IMR-90 (cell line): ENCODE results near the gene ATP4B. TPM values are rescaled to one million over a fixed set of nuclear protein-coding genes. Genes with fewer than 3 reads are reported as not detected.

Source experiments
- ATAC-seq: fragments of 200-7000 bp; cut with Tn5 transposase; 2 replicates; pipeline ENCODE4 v1.9.1; 2020; ENCODE audit warnings: low read depth, mild to moderate bottlenecking, moderate library complexity
- BruUV-seq: library from RNA; stranded (reverse); fragments of 400-500 nt; replicated peaks from 2 replicates; lab custom pipeline; 2021; lab: Mats Ljungman, UMichigan
- CTCF ChIA-PET: fragments of 300-600 bp; formaldehyde crosslinking; extraction: SDS; loops from one replicate; lab custom pipeline; 2021; ENCODE audit warnings: antibody characterized with exemption; lab: Yijun Ruan, JAX
- POLR2A ChIA-PET: fragments of 300-600 bp; sonication (Branson Sonifier 250); formaldehyde crosslinking; loops from one replicate; lab custom pipeline; 2022; ENCODE audit warnings: antibody characterized with exemption; ENCODE audit not compliant: unreplicated experiment; lab: Charles Lee
- DNase-seq: peaks from one replicate; pipeline ENCODE4 v3.0.0; 2013
- H2AFZ ChIP-seq: replicated peaks from 2 replicates; pipeline ENCODE3; 2013; ENCODE audit warnings: low read length, mild to moderate bottlenecking; ENCODE audit not compliant: poor library complexity
- H2AK5ac ChIP-seq: 2 replicates; pipeline ENCODE4 v1.6.1; 2013; ENCODE audit warnings: low read depth, low read length, inconsistent platforms
- H2AK9ac ChIP-seq: replicated peaks from 2 replicates; pipeline ENCODE3; 2013; ENCODE audit warnings: mild to moderate bottlenecking, low read depth, low read length, moderate library complexity; ENCODE audit not compliant: poor library complexity
- H2BK120ac ChIP-seq: 2 replicates; pipeline ENCODE4 v1.6.1; 2013; ENCODE audit warnings: low read depth, low read length, inconsistent platforms
- H2BK15ac ChIP-seq: 3 replicates; pipeline ENCODE4 v1.6.1; 2013; ENCODE audit warnings: low read depth, low read length, inconsistent platforms
- H2BK20ac ChIP-seq: 2 replicates; pipeline ENCODE4 v1.6.1; 2013; ENCODE audit warnings: low read depth, mild to moderate bottlenecking, inconsistent platforms, low read length, moderate library complexity
- H2BK5ac ChIP-seq: 2 replicates; pipeline ENCODE4 v1.6.1; 2013; ENCODE audit warnings: mild to moderate bottlenecking, low read depth, low read length, inconsistent platforms; ENCODE audit not compliant: poor library complexity, severe bottlenecking
- H3K14ac ChIP-seq: replicated peaks from 2 replicates; pipeline ENCODE4 v1.6.1; 2013; ENCODE audit warnings: low read depth, low read length, inconsistent platforms
- H3K18ac ChIP-seq: 2 replicates; pipeline ENCODE4 v1.6.1; 2013; ENCODE audit warnings: low read depth, low read length, control low read depth
- H3K23ac ChIP-seq: 2 replicates; pipeline ENCODE4 v1.6.1; 2013; ENCODE audit warnings: low read depth, low read length, inconsistent platforms
- H3K27ac ChIP-seq: 2 replicates; pipeline ENCODE4 v1.5.1; 2013; ENCODE audit warnings: mild to moderate bottlenecking, control low read depth, low read length; ENCODE audit not compliant: insufficient read depth
- H3K27me3 ChIP-seq: 2 replicates; pipeline ENCODE4 v1.6.1; 2013; ENCODE audit warnings: low read length; ENCODE audit not compliant: control insufficient read depth, insufficient read depth
- H3K36me3 ChIP-seq: 2 replicates; pipeline ENCODE4 v1.6.1; 2013; ENCODE audit warnings: low read length, mixed read lengths; ENCODE audit not compliant: control insufficient read depth, insufficient read depth
- H3K4ac ChIP-seq: 2 replicates; pipeline ENCODE4 v1.6.1; 2013; ENCODE audit warnings: low read depth, low read length, inconsistent platforms
- H3K4me1 ChIP-seq: 2 replicates; pipeline ENCODE4 v1.6.1; 2013; ENCODE audit warnings: low read length, mixed read lengths; ENCODE audit not compliant: control insufficient read depth, insufficient read depth
- H3K4me2 ChIP-seq: 2 replicates; pipeline ENCODE4 v1.6.1; 2013; ENCODE audit warnings: low read depth, mild to moderate bottlenecking, control low read depth, low read length, moderate library complexity
- H3K4me3 ChIP-seq: 2 replicates; pipeline ENCODE4 v1.5.1; 2013; ENCODE audit warnings: low read depth, mild to moderate bottlenecking, control low read depth, low read length, moderate library complexity; ENCODE audit not compliant: insufficient read depth
- H3K56ac ChIP-seq: 2 replicates; pipeline ENCODE4 v1.6.1; 2013; ENCODE audit warnings: low read length, inconsistent platforms; ENCODE audit not compliant: insufficient read depth; ENCODE audit errors: extremely low read depth
- H3K79me1 ChIP-seq, 2 experiments: 2 replicates each; pipeline ENCODE4 v1.6.1; 2013; ENCODE audit warnings: low read length in 2 of 2, inconsistent platforms in 1 of 2, low read depth in 1 of 2
- H3K9ac ChIP-seq: 2 replicates; pipeline ENCODE4 v1.6.1; 2013; ENCODE audit warnings: low read depth, low read length, control low read depth
- H3K9me1 ChIP-seq: 2 replicates; pipeline ENCODE4 v1.6.1; 2013; ENCODE audit warnings: low read length, inconsistent platforms; ENCODE audit not compliant: insufficient read depth
- H3K9me3 ChIP-seq: 2 replicates; pipeline ENCODE4 v1.6.1; 2013; ENCODE audit warnings: low read length; ENCODE audit not compliant: control insufficient read depth, insufficient read depth
- H4K20me1 ChIP-seq: 2 replicates; pipeline ENCODE4 v1.6.1; 2013; ENCODE audit warnings: low read length, inconsistent platforms; ENCODE audit not compliant: insufficient read depth
- H4K5ac ChIP-seq: 2 replicates; pipeline ENCODE4 v1.6.1; 2013; ENCODE audit warnings: mild to moderate bottlenecking, low read depth, low read length, control low read depth
- H4K8ac ChIP-seq, 2 experiments: 2 replicates each; pipeline ENCODE4 v1.6.1; 2013; ENCODE audit warnings: low read depth in 2 of 2, low read length in 2 of 2, control low read depth in 1 of 2, inconsistent platforms in 1 of 2
- H4K91ac ChIP-seq: 2 replicates; pipeline ENCODE4 v1.6.1; 2013; ENCODE audit warnings: low read depth, low read length, inconsistent platforms; ENCODE audit not compliant: insufficient read depth
- BHLHE40 ChIP-seq: fragments of 150-350 bp; IDR thresholded peaks from 2 replicates; pipeline ENCODE4 v1.6.1; 2016; ENCODE audit warnings: mild to moderate bottlenecking, low read depth, low read length
- MAFK ChIP-seq: IDR thresholded peaks from 2 replicates; pipeline ENCODE4 v1.6.1; 2012; ENCODE audit warnings: low read depth, low read length, improper control_type of control experiment
- NFE2L2 ChIP-seq: fragments of 150-350 bp; IDR thresholded peaks from 2 replicates; pipeline ENCODE4 v1.6.1; 2016; ENCODE audit warnings: low read depth, mild to moderate bottlenecking, low read length
- POLR2A ChIP-seq: IDR thresholded peaks from 2 replicates; pipeline ENCODE4 v1.6.1; 2012; ENCODE audit warnings: mild to moderate bottlenecking, low read depth, low read length
- RCOR1 ChIP-seq: IDR thresholded peaks from 2 replicates; pipeline ENCODE4 v1.6.1; 2012; ENCODE audit warnings: mild to moderate bottlenecking, low read length, improper control_type of control experiment; ENCODE audit not compliant: insufficient replicate concordance
- WGBS, 2 experiments: methylation state at CpG; one replicate each; pipeline versions ENCODE4 v1.1.5 to v1.1.7; 2013; ENCODE audit warnings: missing lambda C conversion rate in 2 of 2; ENCODE audit not compliant: insufficient read length in 1 of 2; ENCODE audit errors: extremely low coverage in 2 of 2; 5-methylcytosine and 5-hydroxymethylcytosine counted together
- dilution Hi-C: fragments of 300-500 bp; cut with HindIII; formaldehyde crosslinking; loops from one replicate; pipeline ENCODE4 v1.14.3; 2018; ENCODE audit warnings: low sequenced_read_pairs; ENCODE audit not compliant: unreplicated experiment
- in situ Hi-C: fragments of 300-500 bp; cut with MboI; formaldehyde crosslinking; loops from 3 replicates; pipeline ENCODE4 v1.14.3; 2019; ENCODE audit warnings: low sequenced_read_pairs, inconsistent platforms, mixed read lengths
- intact Hi-C: fragments of 100-400 bp; cut with micrococcal nuclease; formaldehyde crosslinking; loops from 2 replicates; pipeline ENCODE4 v1.10.0; 2022
- polyA plus RNA-seq, 3 experiments: library from polyadenylated mRNA; depleted of rRNA; stranded (reverse); fragments of >200 nt; gene quantifications; 2 replicates each; pipeline ENCODE4 v1.2.3, GENCODE V29; 2012; ENCODE audit warnings: low replicate concordance in 1 of 3
- total RNA-seq: library from RNA; depleted of rRNA; stranded (reverse); fragments of >200 nt; gene quantifications from 2 replicates; pipeline ENCODE4 v1.2.3, GENCODE V29; 2012

ATP4B gene
- total and polyA plus RNA-seq, 2 of the 4 experiments (the other 2 are of a cell fraction) = not detected

- TF ChIP-seq BHLHE40 = no peak
- no peak for TF ChIP-seq NFE2L2
- no peak for TF ChIP-seq RCOR1
- no peak for TF ChIP-seq POLR2A
- no peak for TF ChIP-seq MAFK
Measured at GRCh38 chr13:113631341-113632095, 26.5 kb downstream of the ATP4B start (continued).

DNA sequence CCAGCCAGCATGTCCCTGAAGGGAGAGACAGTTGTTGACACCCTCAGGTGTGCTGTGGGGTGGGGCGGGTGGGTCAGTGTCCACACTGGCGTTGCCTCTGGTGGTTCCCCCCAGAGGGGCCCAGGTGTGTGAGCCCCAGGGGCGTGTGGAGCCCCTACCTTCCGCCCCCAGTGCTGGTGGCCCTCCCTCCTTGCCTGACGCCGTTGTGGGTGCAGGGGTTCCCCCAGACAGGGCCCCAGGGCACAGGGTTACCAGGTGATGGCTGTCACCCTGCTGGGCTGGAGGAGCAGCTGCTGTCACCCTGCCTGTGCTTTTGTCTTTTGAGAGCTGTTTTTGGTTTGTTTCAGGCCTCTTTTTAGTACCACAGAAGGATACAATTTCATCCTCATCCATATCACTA lies 27.2 kb downstream of the ATP4B start:
- H3K56ac ChIP-seq = no peak overlapping the region
- H3K9me3 ChIP-seq = no peaks in the 10 kb centered on the region
- H3K36me3 ChIP-seq = peaks cover 53% of the 10 kb centered on the region
- H2AFZ ChIP-seq = no peak overlapping the region
- dilution Hi-C loops = no loop called here
- H2AK5ac ChIP-seq = no peak overlapping the region
- H4K91ac ChIP-seq = no peak overlapping the region
- BruUV-seq = no TSS peak
- WGBS, 2 experiments = 100% methylated on average over 2 of the region's 6 CpGs; no CpG with 5 or more reads in 1 of the 2 experiments
- H2BK120ac ChIP-seq = no peak overlapping the region
- ChIA-PET POLR2A (no interaction called here), CTCF (no interaction called here)
- no peak overlapping the region for H3K23ac ChIP-seq
- in situ Hi-C loops = no loop called here
- H4K5ac ChIP-seq = no peak overlapping the region
- H4K8ac ChIP-seq = no peak overlapping the region
- intact Hi-C loops = no loop called here
- H3K27ac ChIP-seq = no peak overlapping the region
- ATAC-seq (no peak), DNase-seq (no peak)
- peaks cover 28 to 80% of the 10 kb centered on the region in 2 experiments for H3K79me1 ChIP-seq
- peaks cover 10% of the 10 kb centered on the region for H3K4me1 ChIP-seq
- TF ChIP-seq RCOR1 = no peak
- H3K9ac ChIP-seq = no peak overlapping the region
- H3K27me3 ChIP-seq = no peaks in the 10 kb centered on the region
- no peak overlapping the region for H2BK15ac ChIP-seq
- H2AK9ac ChIP-seq = no peak overlapping the region
- peaks cover 18% of the 10 kb centered on the region for H3K9me1 ChIP-seq
- H2BK5ac ChIP-seq = no peak overlapping the region
- H3K18ac ChIP-seq = no peak overlapping the region
- H3K4me2 ChIP-seq = no peak overlapping the region
- H2BK20ac ChIP-seq = no peak overlapping the region
- peaks cover 34% of the 10 kb centered on the region for H4K20me1 ChIP-seq
- H3K14ac ChIP-seq = no peak overlapping the region
- no peak overlapping the region for H3K4ac ChIP-seq
- no peak overlapping the region for H3K4me3 ChIP-seq
